ENCODE results near the gene STPG2.

- TF ChIP-seq GATA2 (IDR thresholded peaks at IDR 0.05; ENCODE audit: low read depth, low read length) (no peak), GATA3 (IDR thresholded peaks at IDR 0.05; ENCODE audit: low read depth, low read length) (no peak)
Observed at GRCh38 chr4:97828646-97829045, 314.6 kb downstream of the STPG2 start.

All from SH-SY5Y (cell line).